Neutrophil (primary cell): ENCODE results near the gene NAA20.

Experiments used
- H3K27ac ChIP-seq: fragments of 200-600 bp; sonication (generic); 2 replicates; pipeline ENCODE4 v1.5.1; 2016; ENCODE audit warnings: mild to moderate bottlenecking, moderate library complexity
- H3K27me3 ChIP-seq: fragments of 200-600 bp; sonication (generic); 2 replicates; pipeline ENCODE4 v1.6.0; 2016; ENCODE audit warnings: mild to moderate bottlenecking
- H3K36me3 ChIP-seq: fragments of 200-600 bp; sonication (generic); 2 replicates; pipeline ENCODE4 v1.5.1; 2017
- H3K4me1 ChIP-seq, 2 experiments: fragments of 200-600 bp in 1 of 2; sonication (generic) in 1 of 2; 1 replicate in 1 of 2; 2 replicates in 1 of 2; pipeline versions ENCODE4 v1.5.1 to v1.6.1; 2013 to 2016; ENCODE audit warnings: low read depth in 1 of 2, low read length in 1 of 2, mild to moderate bottlenecking in 1 of 2, moderate library complexity in 1 of 2; ENCODE audit not compliant: control insufficient read depth in 1 of 2, insufficient read depth in 1 of 2
- H3K4me3 ChIP-seq, 2 experiments: fragments of 200-600 bp in 1 of 2; sonication (generic) in 1 of 2; 1 replicate in 1 of 2; 2 replicates in 1 of 2; pipeline ENCODE4 v1.5.1; 2013 to 2016; ENCODE audit warnings: low read depth in 1 of 2, low read length in 1 of 2, mild to moderate bottlenecking in 1 of 2, moderate library complexity in 1 of 2
- H3K9me3 ChIP-seq: fragments of 200-600 bp; sonication (generic); 2 replicates; pipeline ENCODE4 v1.5.1; 2016
- CTCF ChIP-seq: fragments of 200-600 bp; sonication (generic); IDR thresholded peaks from 2 replicates; pipeline ENCODE4 v1.5.1; 2016; ENCODE audit warnings: antibody characterized with exemption

NAA20 gene

GRCh38 chr20:19981031-19981451 is 36.1 kb upstream of the NAA20 start:
- H3K27ac ChIP-seq: no peak overlapping the region
- H3K36me3 ChIP-seq: no peaks in the 10 kb centered on the region
- peaks cover 6% of the 10 kb centered on the region for H3K27me3 ChIP-seq
- no peak for TF ChIP-seq CTCF
- H3K4me1 ChIP-seq: no peaks in the 10 kb centered on the region
- H3K4me3 ChIP-seq: no peak overlapping the region
- no peaks in the 10 kb centered on the region for H3K9me3 ChIP-seq

GRCh38 chr20:19986419-19986818 is 30.7 kb upstream of the NAA20 start:
- no peaks in the 10 kb centered on the region for H3K27me3 ChIP-seq
- H3K4me3 ChIP-seq: no peak overlapping the region
- no peaks in the 10 kb centered on the region for H3K36me3 ChIP-seq
- TF ChIP-seq CTCF: no peak
- H3K4me1 ChIP-seq: no peaks in the 10 kb centered on the region
- no peak overlapping the region for H3K27ac ChIP-seq
- no peaks in the 10 kb centered on the region for H3K9me3 ChIP-seq

GRCh38 chr20:19987046-19987445 is 30.1 kb upstream of the NAA20 start:
- Histone ChIP-seq H3K9me3 (no peaks in the 10 kb centered on the region), H3K27me3 (no peaks in the 10 kb centered on the region), H3K4me1 (no peaks in the 10 kb centered on the region), H3K36me3 (no peaks in the 10 kb centered on the region), H3K27ac (no peak overlapping the region), H3K4me3 (no peak overlapping the region)
- TF ChIP-seq CTCF: no peak

GRCh38 chr20:19990850-19991249 is 26.3 kb upstream of the NAA20 start:
- Histone ChIP-seq H3K36me3 (no peaks in the 10 kb centered on the region), H3K27ac (no peak overlapping the region), H3K4me1 (no peaks in the 10 kb centered on the region), H3K4me3 (no peak overlapping the region), H3K27me3 (no peaks in the 10 kb centered on the region), H3K9me3 (no peaks in the 10 kb centered on the region)
- TF ChIP-seq CTCF: no peak

- Histone ChIP-seq H3K4me1 (peaks cover 0 to under 1% of the 10 kb centered on the region in 2 experiments), H3K9me3 (no peaks in the 10 kb centered on the region), H3K4me3 (no peak overlapping the region), H3K36me3 (no peaks in the 10 kb centered on the region), H3K27me3 (no peaks in the 10 kb centered on the region), H3K27ac (no peak overlapping the region)
- no peak for TF ChIP-seq CTCF
Measured at GRCh38 chr20:19991308-19991707, 25.9 kb upstream of the NAA20 start.

GRCh38 chr20:19991854-19992253 is 25.3 kb upstream of the NAA20 start:
- TF ChIP-seq CTCF: no peak
- Histone ChIP-seq H3K4me1 (peaks cover 5 to 6% of the 10 kb centered on the region in 2 experiments), H3K27me3 (no peaks in the 10 kb centered on the region), H3K9me3 (no peaks in the 10 kb centered on the region), H3K27ac (no peak overlapping the region), H3K4me3 (no peak overlapping the region), H3K36me3 (no peaks in the 10 kb centered on the region)
